GM12878 (cell line): ENCODE data around the gene JADE2. TPM values are rescaled to one million over a fixed set of nuclear protein-coding genes. Genes with fewer than 3 reads are reported as not detected.

Source experiments
- ATAC-seq: fragments of 200-7000 bp; cut with Tn5 transposase; 3 replicates; pipeline ENCODE4 v1.9.1; 2020; ENCODE audit warnings: mild to moderate bottlenecking, moderate library complexity
- BruUV-seq: library from RNA; stranded (reverse); fragments of 400-500 nt; replicated peaks from 2 replicates; lab custom pipeline; 2021; lab: Mats Ljungman, UMichigan
- CTCF ChIA-PET: fragments of 300-600 bp; sonication (Branson Sonifier 250); formaldehyde crosslinking; extraction: SDS; loops from one replicate; lab custom pipeline; 2021; ENCODE audit warnings: inconsistent platforms; lab: Yijun Ruan, JAX
- POLR2A ChIA-PET: fragments of 350-600 bp; formaldehyde crosslinking; extraction: SDS; loops from one replicate; lab custom pipeline; 2021; ENCODE audit warnings: inconsistent platforms; lab: Charles Lee
- RAD21 ChIA-PET: fragments of 300-600 bp; sonication (Branson Sonifier 250); formaldehyde crosslinking; loops from one replicate; lab custom pipeline; 2023; ENCODE audit warnings: antibody characterized with exemption; ENCODE audit not compliant: unreplicated experiment; lab: Charles Lee
- SMC1A ChIA-PET: fragments of 300-600 bp; sonication (Branson Sonifier 250); formaldehyde crosslinking; loops from one replicate; lab custom pipeline; 2023; ENCODE audit not compliant: unreplicated experiment, uncharacterized antibody; lab: Charles Lee
- DNase-seq: peaks from one replicate; pipeline ENCODE4 v3.0.0-alpha.2; 2011; ENCODE audit warnings: low read depth, low spot score
- FAIRE-seq: peaks from 3 replicates; lab custom pipeline; 2011; peaks lifted over from hg19 to GRCh38; lab: Jason Lieb, UNC
- H2AFZ ChIP-seq: 2 replicates; pipeline ENCODE4 v1.6.0; 2011; ENCODE audit warnings: low read depth, low read length, control low read depth; ENCODE audit not compliant: control insufficient read depth
- H3K27ac ChIP-seq: 2 replicates; pipeline ENCODE4 v1.5.1; 2011; ENCODE audit warnings: control low read depth; ENCODE audit not compliant: control insufficient read depth, insufficient read depth
- H3K27me3 ChIP-seq, 2 experiments: replicated peaks in 1 of 2; 2 replicates each; pipeline versions ENCODE4 v1.6.0 to v1.6.1; 2011; ENCODE audit warnings: low read length in 1 of 2; ENCODE audit not compliant: control insufficient read depth in 2 of 2, insufficient read depth in 2 of 2
- H3K36me3 ChIP-seq, 2 experiments: 2 replicates each; pipeline ENCODE4 v1.5.1; 2011; ENCODE audit warnings: low read length in 1 of 2; ENCODE audit not compliant: control insufficient read depth in 2 of 2, insufficient read depth in 2 of 2
- H3K4me1 ChIP-seq: 2 replicates; pipeline ENCODE4 v1.6.1; 2011; ENCODE audit warnings: mild to moderate bottlenecking, low read length, moderate library complexity, mixed read lengths; ENCODE audit not compliant: control insufficient read depth, insufficient read depth
- H3K4me2 ChIP-seq: 2 replicates; pipeline ENCODE4 v1.6.0; 2011; ENCODE audit warnings: control low read depth; ENCODE audit not compliant: control insufficient read depth, insufficient read depth
- H3K4me3 ChIP-seq: fragments of 200-600 bp; sonication (generic); 2 replicates; pipeline ENCODE4 v1.5.1; 2016
- H3K79me2 ChIP-seq: 2 replicates; pipeline ENCODE4 v1.6.0; 2011; ENCODE audit warnings: low read length; ENCODE audit not compliant: control insufficient read depth, insufficient read depth
- H3K9ac ChIP-seq: 2 replicates; pipeline ENCODE4 v1.8.0; 2011; ENCODE audit warnings: low read length, control low read depth, mixed read lengths; ENCODE audit not compliant: control insufficient read depth, insufficient read depth
- H3K9me3 ChIP-seq: replicated peaks from 3 replicates; pipeline ENCODE4 v1.5.1; 2011; ENCODE audit warnings: mild to moderate bottlenecking, low read length; ENCODE audit not compliant: control insufficient read depth, insufficient read depth
- H4K20me1 ChIP-seq: 2 replicates; pipeline ENCODE4 v1.6.0; 2011; ENCODE audit not compliant: control insufficient read depth, insufficient read depth
- CBX3 ChIP-seq: fragments of 200-600 bp; sonication (generic); IDR thresholded peaks from 2 replicates; pipeline ENCODE4 v1.6.1; 2016; ENCODE audit warnings: low read depth, borderline replicate concordance
- DPF2 ChIP-seq: fragments of 450-650 bp; IDR thresholded peaks from 2 replicates; pipeline ENCODE4 v1.6.1; 2017; ENCODE audit warnings: mild to moderate bottlenecking
- FOXM1 ChIP-seq: IDR thresholded peaks from 2 replicates; pipeline ENCODE4 v1.6.1; 2012; ENCODE audit warnings: low read depth, mild to moderate bottlenecking, inconsistent platforms, low read length, moderate library complexity
- HDAC2 ChIP-seq: fragments of 200-600 bp; sonication (generic); IDR thresholded peaks from 2 replicates; pipeline ENCODE4 v1.6.1; 2017
- JUND ChIP-seq: IDR thresholded peaks from 2 replicates; pipeline ENCODE4 v1.6.1; 2012; ENCODE audit warnings: low read depth, mild to moderate bottlenecking, low read length, improper control_type of control experiment, moderate library complexity
- KLF5 ChIP-seq: fragments of 450-650 bp; IDR thresholded peaks from 2 replicates; pipeline ENCODE4 v1.6.1; 2014; ENCODE audit warnings: mild to moderate bottlenecking; ENCODE audit not compliant: partially characterized antibody
- NBN ChIP-seq: fragments of 450-650 bp; IDR thresholded peaks from 2 replicates; pipeline ENCODE4 v1.6.1; 2016
- NR2F1 ChIP-seq: fragments of 450-650 bp; conservative IDR thresholded peaks from 2 replicates; pipeline ENCODE4 v1.6.1; 2017; ENCODE audit warnings: mild to moderate bottlenecking
- PAX8 ChIP-seq: fragments of 450-650 bp; IDR thresholded peaks from 2 replicates; pipeline ENCODE4 v1.6.1; 2017; ENCODE audit warnings: mild to moderate bottlenecking, moderate library complexity
- POLR2AphosphoS2 ChIP-seq: IDR thresholded peaks from 2 replicates; pipeline ENCODE4 v1.6.1; 2011; ENCODE audit warnings: low read depth, mild to moderate bottlenecking, low read length, improper control_type of control experiment, moderate library complexity
- RELA ChIP-seq: fragments of 450-650 bp; IDR thresholded peaks from 2 replicates; pipeline ENCODE4 v1.8.0; 2014; ENCODE audit warnings: borderline replicate concordance; ENCODE audit not compliant: partially characterized antibody
- SMAD1 ChIP-seq: fragments of 450-650 bp; IDR thresholded peaks from 2 replicates; pipeline ENCODE4 v1.6.1; 2018; ENCODE audit warnings: mild to moderate bottlenecking, low read depth; ENCODE audit not compliant: partially characterized antibody
- SMARCA5 ChIP-seq: fragments of 450-650 bp; IDR thresholded peaks from 2 replicates; pipeline ENCODE4 v1.6.1; 2017; ENCODE audit warnings: mild to moderate bottlenecking
- WRNIP1 ChIP-seq: IDR thresholded peaks from 2 replicates; pipeline ENCODE4 v1.6.1; 2011; ENCODE audit warnings: low read depth, low read length, improper control_type of control experiment, borderline replicate concordance
- YY1 ChIP-seq: IDR thresholded peaks from 2 replicates; pipeline ENCODE4 v1.6.1; 2011; ENCODE audit warnings: low read depth, mild to moderate bottlenecking, low read length
- WGBS: methylation state at CpG from one replicate; pipeline ENCODE4 v1.1.6; 2016; ENCODE audit warnings: low lambda C conversion rate; ENCODE audit not compliant: insufficient replicate concordance, insufficient coverage; ENCODE audit errors: missing lambda C conversion rate; 5-methylcytosine and 5-hydroxymethylcytosine counted together
- in situ Hi-C: fragments of 300-500 bp; cut with MboI; formaldehyde crosslinking; loops from 9 replicates; pipeline ENCODE4 v1.14.3; 2018; ENCODE audit warnings: mixed read lengths
- intact Hi-C: fragments of 100-400 bp; cut with micrococcal nuclease; formaldehyde crosslinking; loops from one replicate; pipeline ENCODE4 v1.14.2; 2022; ENCODE audit not compliant: unreplicated experiment
- polyA plus RNA-seq, 11 experiments: library from polyadenylated mRNA; depleted of rRNA in 4 of 11; unstranded in 6 of 11; stranded (reverse) in 5 of 11; fragments of >200 nt; fragmentation: Nextera tagmentation in 4 of 11; fragmentation: Illumina TruSeq in 1 of 11; extraction: Ambion mirVana in 4 of 11; extraction: Trizol in 1 of 11; gene quantifications; 1 replicate in 1 of 11; 2 replicates in 10 of 11; pipeline versions ENCODE4 v1.2.1 to v1.2.3, GENCODE V29; 2011 to 2016; ENCODE audit warnings: inconsistent platforms in 2 of 11, missing spikeins in 2 of 11, low read depth in 1 of 11
- total RNA-seq, 4 experiments: library from RNA; depleted of rRNA in 3 of 4; stranded (reverse); fragments of >200 nt in 3 of 4; fragmentation: Illumina TruSeq in 1 of 4; extraction: Trizol in 1 of 4; gene quantifications; 2 replicates each; pipeline versions ENCODE4 v1.2.1 to v1.2.3, GENCODE V29; 2013 to 2021
- TF ChIP-seq, protein P1 (sequence below): fragments of 450-650 bp; IDR thresholded peaks from 2 replicates; pipeline ENCODE4 v1.6.1; 2017; ENCODE audit warnings: low read depth, mild to moderate bottlenecking, moderate library complexity
- TF ChIP-seq, protein P2 (sequence below): IDR thresholded peaks from 2 replicates; pipeline ENCODE4 v1.6.1; 2011; ENCODE audit warnings: low read depth, mild to moderate bottlenecking, low read length, moderate library complexity, borderline replicate concordance; ENCODE audit errors: extremely low read depth
- TF ChIP-seq, protein P3 (sequence below): IDR thresholded peaks from 2 replicates; pipeline ENCODE4 v1.6.1; 2011; ENCODE audit warnings: low read depth, low read length, improper control_type of control experiment, borderline replicate concordance
- TF ChIP-seq, protein P4 (sequence below): fragments of 450-650 bp; IDR thresholded peaks from 2 replicates; pipeline ENCODE4 v1.6.1; 2017; ENCODE audit warnings: antibody characterized with exemption, mild to moderate bottlenecking, moderate library complexity

JADE2 gene
- total and polyA plus RNA-seq, 10 of the 15 experiments (the other 5 are each of a cell fraction or from before 2014, with no cell fraction given): 1.5 to 67.0 (median 22.4) TPM

DNA sequence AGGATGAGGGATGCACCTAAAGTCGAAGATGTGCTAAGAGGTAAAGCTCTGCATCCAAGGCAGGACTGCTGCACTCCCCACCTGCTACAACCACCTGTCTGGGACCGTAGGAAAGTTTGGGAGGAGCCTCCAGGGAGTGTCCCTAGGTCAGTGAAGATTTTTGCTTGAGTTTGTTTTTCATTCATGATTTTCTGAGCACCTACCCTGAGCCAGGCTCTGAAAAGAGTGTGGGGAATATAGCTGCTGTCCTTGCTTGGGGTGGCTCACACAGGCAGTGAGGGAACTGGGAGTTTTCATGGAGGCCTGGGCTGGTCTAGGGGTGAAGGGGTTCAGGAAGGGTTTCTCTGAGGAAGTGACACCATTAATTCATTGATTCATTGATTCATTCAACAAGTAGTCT is 58.3 kb downstream of the JADE2 start:
- Histone ChIP-seq H3K4me3 (no peak overlapping the region), H3K9ac (no peak overlapping the region), H3K36me3 (peaks cover 9 to 10% of the 10 kb centered on the region in 2 experiments; a peak in 3 of 4 replicates), H3K79me2 (no peaks in the 10 kb centered on the region), H2AFZ (no peak overlapping the region), H4K20me1 (no peaks in the 10 kb centered on the region), H3K9me3 (no peaks in the 10 kb centered on the region), H3K27me3 (no peaks in the 10 kb centered on the region), H3K4me2 (no peak overlapping the region), H3K4me1 (no peaks in the 10 kb centered on the region), H3K27ac (no peak overlapping the region)
- intact Hi-C loops: loop anchor here (10.0 kb wide), 1 partner anchor 321 kb away; the partner anchor contains the start of gene PCBD2
- RAD21 ChIA-PET: interaction anchor here (0.5 to 1.2 kb wide), 2 partner anchors 280 to 323 kb away, joined by 3 to 4 read pairs; no protein-coding TSS in a partner anchor
- CTCF ChIA-PET: interaction anchor here (0.7 to 2.3 kb wide), 6 partner anchors 8 to 280 kb away, joined by 3 to 6 read pairs (median 4); partner anchors contain the start of gene UBE2B
- ATAC-seq: no peak
- BruUV-seq: no TSS peak
- no peak for FAIRE-seq
- in situ Hi-C loops: loop anchor here (5.0 kb wide), 1 partner anchor 396 kb away; no protein-coding TSS in a partner anchor
- TF ChIP-seq KLF5: no peak
- TF ChIP-seq DPF2: no peak
- TF ChIP-seq, protein P1, sequence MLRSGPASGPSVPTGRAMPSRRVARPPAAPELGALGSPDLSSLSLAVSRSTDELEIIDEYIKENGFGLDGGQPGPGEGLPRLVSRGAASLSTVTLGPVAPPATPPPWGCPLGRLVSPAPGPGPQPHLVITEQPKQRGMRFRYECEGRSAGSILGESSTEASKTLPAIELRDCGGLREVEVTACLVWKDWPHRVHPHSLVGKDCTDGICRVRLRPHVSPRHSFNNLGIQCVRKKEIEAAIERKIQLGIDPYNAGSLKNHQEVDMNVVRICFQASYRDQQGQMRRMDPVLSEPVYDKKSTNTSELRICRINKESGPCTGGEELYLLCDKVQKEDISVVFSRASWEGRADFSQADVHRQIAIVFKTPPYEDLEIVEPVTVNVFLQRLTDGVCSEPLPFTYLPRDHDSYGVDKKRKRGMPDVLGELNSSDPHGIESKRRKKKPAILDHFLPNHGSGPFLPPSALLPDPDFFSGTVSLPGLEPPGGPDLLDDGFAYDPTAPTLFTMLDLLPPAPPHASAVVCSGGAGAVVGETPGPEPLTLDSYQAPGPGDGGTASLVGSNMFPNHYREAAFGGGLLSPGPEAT: no peak
- TF ChIP-seq NBN: no peak
- no peak for TF ChIP-seq CBX3
- TF ChIP-seq, protein P2, sequence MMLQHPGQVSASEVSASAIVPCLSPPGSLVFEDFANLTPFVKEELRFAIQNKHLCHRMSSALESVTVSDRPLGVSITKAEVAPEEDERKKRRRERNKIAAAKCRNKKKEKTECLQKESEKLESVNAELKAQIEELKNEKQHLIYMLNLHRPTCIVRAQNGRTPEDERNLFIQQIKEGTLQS: no peak
- TF ChIP-seq, protein P3, sequence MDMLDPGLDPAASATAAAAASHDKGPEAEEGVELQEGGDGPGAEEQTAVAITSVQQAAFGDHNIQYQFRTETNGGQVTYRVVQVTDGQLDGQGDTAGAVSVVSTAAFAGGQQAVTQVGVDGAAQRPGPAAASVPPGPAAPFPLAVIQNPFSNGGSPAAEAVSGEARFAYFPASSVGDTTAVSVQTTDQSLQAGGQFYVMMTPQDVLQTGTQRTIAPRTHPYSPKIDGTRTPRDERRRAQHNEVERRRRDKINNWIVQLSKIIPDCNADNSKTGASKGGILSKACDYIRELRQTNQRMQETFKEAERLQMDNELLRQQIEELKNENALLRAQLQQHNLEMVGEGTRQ: no peak
- no peak for TF ChIP-seq POLR2AphosphoS2
- no peak for TF ChIP-seq WRNIP1
- TF ChIP-seq YY1: no peak
- no peak for TF ChIP-seq RELA
- TF ChIP-seq JUND: no peak
- TF ChIP-seq FOXM1: no peak
- no peak for TF ChIP-seq HDAC2
- TF ChIP-seq NR2F1: no peak
- TF ChIP-seq, protein P4, sequence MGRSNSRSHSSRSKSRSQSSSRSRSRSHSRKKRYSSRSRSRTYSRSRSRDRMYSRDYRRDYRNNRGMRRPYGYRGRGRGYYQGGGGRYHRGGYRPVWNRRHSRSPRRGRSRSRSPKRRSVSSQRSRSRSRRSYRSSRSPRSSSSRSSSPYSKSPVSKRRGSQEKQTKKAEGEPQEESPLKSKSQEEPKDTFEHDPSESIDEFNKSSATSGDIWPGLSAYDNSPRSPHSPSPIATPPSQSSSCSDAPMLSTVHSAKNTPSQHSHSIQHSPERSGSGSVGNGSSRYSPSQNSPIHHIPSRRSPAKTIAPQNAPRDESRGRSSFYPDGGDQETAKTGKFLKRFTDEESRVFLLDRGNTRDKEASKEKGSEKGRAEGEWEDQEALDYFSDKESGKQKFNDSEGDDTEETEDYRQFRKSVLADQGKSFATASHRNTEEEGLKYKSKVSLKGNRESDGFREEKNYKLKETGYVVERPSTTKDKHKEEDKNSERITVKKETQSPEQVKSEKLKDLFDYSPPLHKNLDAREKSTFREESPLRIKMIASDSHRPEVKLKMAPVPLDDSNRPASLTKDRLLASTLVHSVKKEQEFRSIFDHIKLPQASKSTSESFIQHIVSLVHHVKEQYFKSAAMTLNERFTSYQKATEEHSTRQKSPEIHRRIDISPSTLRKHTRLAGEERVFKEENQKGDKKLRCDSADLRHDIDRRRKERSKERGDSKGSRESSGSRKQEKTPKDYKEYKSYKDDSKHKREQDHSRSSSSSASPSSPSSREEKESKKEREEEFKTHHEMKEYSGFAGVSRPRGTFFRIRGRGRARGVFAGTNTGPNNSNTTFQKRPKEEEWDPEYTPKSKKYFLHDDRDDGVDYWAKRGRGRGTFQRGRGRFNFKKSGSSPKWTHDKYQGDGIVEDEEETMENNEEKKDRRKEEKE: no peak
- no peak for TF ChIP-seq SMARCA5
- TF ChIP-seq PAX8: no peak
- no peak for TF ChIP-seq SMAD1
- POLR2A ChIA-PET: interaction anchor here (0.7 kb wide), 1 partner anchor 388 kb away, joined by 3 read pairs; no protein-coding TSS in a partner anchor
- no peak for DNase-seq
- 42% methylated on average over 2 of the region's 2 CpGs for WGBS
- SMC1A ChIA-PET: interaction anchor here (1.7 to 2.6 kb wide), 3 partner anchors 25 to 280 kb away, joined by 4 to 12 read pairs (median 6); partner anchors contain the start of gene CDKN2AIPNL
